GM12878 (cell line): ENCODE measurements around the gene RAB15. TPM values are rescaled to one million over a fixed set of nuclear protein-coding genes. Genes with fewer than 3 reads are reported as not detected.

ENCODE experiments used
- ATAC-seq: fragments of 200-7000 bp; cut with Tn5 transposase; 3 replicates; pipeline ENCODE4 v1.9.1; 2020; ENCODE audit warnings: mild to moderate bottlenecking, moderate library complexity
- BruUV-seq: library from RNA; stranded (reverse); fragments of 400-500 nt; replicated peaks from 2 replicates; lab custom pipeline; 2021; lab: Mats Ljungman, UMichigan
- CTCF ChIA-PET: fragments of 300-600 bp; sonication (Branson Sonifier 250); formaldehyde crosslinking; extraction: SDS; loops from one replicate; lab custom pipeline; 2021; ENCODE audit warnings: inconsistent platforms; lab: Yijun Ruan, JAX
- POLR2A ChIA-PET: fragments of 350-600 bp; formaldehyde crosslinking; extraction: SDS; loops from one replicate; lab custom pipeline; 2021; ENCODE audit warnings: inconsistent platforms; lab: Charles Lee
- RAD21 ChIA-PET: fragments of 300-600 bp; sonication (Branson Sonifier 250); formaldehyde crosslinking; loops from one replicate; lab custom pipeline; 2023; ENCODE audit warnings: antibody characterized with exemption; ENCODE audit not compliant: unreplicated experiment; lab: Charles Lee
- SMC1A ChIA-PET: fragments of 300-600 bp; sonication (Branson Sonifier 250); formaldehyde crosslinking; loops from one replicate; lab custom pipeline; 2023; ENCODE audit not compliant: unreplicated experiment, uncharacterized antibody; lab: Charles Lee
- DNase-seq: peaks from one replicate; pipeline ENCODE4 v3.0.0-alpha.2; 2011; ENCODE audit warnings: low read depth, low spot score
- FAIRE-seq: peaks from 3 replicates; lab custom pipeline; 2011; peaks lifted over from hg19 to GRCh38; lab: Jason Lieb, UNC
- H2AFZ ChIP-seq: 2 replicates; pipeline ENCODE4 v1.6.0; 2011; ENCODE audit warnings: low read depth, low read length, control low read depth; ENCODE audit not compliant: control insufficient read depth
- H3K27ac ChIP-seq: 2 replicates; pipeline ENCODE4 v1.5.1; 2011; ENCODE audit warnings: control low read depth; ENCODE audit not compliant: control insufficient read depth, insufficient read depth
- H3K27me3 ChIP-seq, 2 experiments: replicated peaks in 1 of 2; 2 replicates each; pipeline versions ENCODE4 v1.6.0 to v1.6.1; 2011; ENCODE audit warnings: low read length in 1 of 2; ENCODE audit not compliant: control insufficient read depth in 2 of 2, insufficient read depth in 2 of 2
- H3K36me3 ChIP-seq, 2 experiments: 2 replicates each; pipeline ENCODE4 v1.5.1; 2011; ENCODE audit warnings: low read length in 1 of 2; ENCODE audit not compliant: control insufficient read depth in 2 of 2, insufficient read depth in 2 of 2
- H3K4me1 ChIP-seq: 2 replicates; pipeline ENCODE4 v1.6.1; 2011; ENCODE audit warnings: mild to moderate bottlenecking, low read length, moderate library complexity, mixed read lengths; ENCODE audit not compliant: control insufficient read depth, insufficient read depth
- H3K4me2 ChIP-seq: 2 replicates; pipeline ENCODE4 v1.6.0; 2011; ENCODE audit warnings: control low read depth; ENCODE audit not compliant: control insufficient read depth, insufficient read depth
- H3K4me3 ChIP-seq: fragments of 200-600 bp; sonication (generic); 2 replicates; pipeline ENCODE4 v1.5.1; 2016
- H3K79me2 ChIP-seq: 2 replicates; pipeline ENCODE4 v1.6.0; 2011; ENCODE audit warnings: low read length; ENCODE audit not compliant: control insufficient read depth, insufficient read depth
- H3K9ac ChIP-seq: 2 replicates; pipeline ENCODE4 v1.8.0; 2011; ENCODE audit warnings: low read length, control low read depth, mixed read lengths; ENCODE audit not compliant: control insufficient read depth, insufficient read depth
- H3K9me3 ChIP-seq: replicated peaks from 3 replicates; pipeline ENCODE4 v1.5.1; 2011; ENCODE audit warnings: mild to moderate bottlenecking, low read length; ENCODE audit not compliant: control insufficient read depth, insufficient read depth
- H4K20me1 ChIP-seq: 2 replicates; pipeline ENCODE4 v1.6.0; 2011; ENCODE audit not compliant: control insufficient read depth, insufficient read depth
- BCLAF1 ChIP-seq: fragments of 450-650 bp; IDR thresholded peaks from 2 replicates; pipeline ENCODE4 v1.6.1; 2017; ENCODE audit warnings: antibody characterized with exemption, mild to moderate bottlenecking, moderate library complexity
- E4F1 ChIP-seq: fragments of 450-650 bp; IDR thresholded peaks from 2 replicates; pipeline ENCODE4 v1.6.1; 2018; ENCODE audit warnings: borderline replicate concordance, mild to moderate bottlenecking; ENCODE audit not compliant: partially characterized antibody
- HSF1 ChIP-seq: fragments of 150-350 bp; IDR thresholded peaks from 2 replicates; pipeline ENCODE4 v1.6.1; 2014; ENCODE audit warnings: mild to moderate bottlenecking, low read depth, low read length
- MEF2A ChIP-seq: IDR thresholded peaks from 2 replicates; pipeline ENCODE4 v1.6.1; 2011; ENCODE audit warnings: low read depth, mild to moderate bottlenecking, low read length, moderate library complexity; ENCODE audit not compliant: insufficient read depth
- PKNOX1 ChIP-seq: fragments of 450-650 bp; IDR thresholded peaks from 2 replicates; pipeline ENCODE4 v1.6.1; 2016; ENCODE audit warnings: mild to moderate bottlenecking
- RAD51 ChIP-seq: fragments of 450-650 bp; IDR thresholded peaks from 2 replicates; pipeline ENCODE4 v1.6.1; 2016; ENCODE audit warnings: moderate library complexity, mild to moderate bottlenecking, inconsistent platforms
- ZNF592 ChIP-seq: fragments of 450-650 bp; IDR thresholded peaks from 2 replicates; pipeline ENCODE4 v1.6.1; 2017; ENCODE audit warnings: mild to moderate bottlenecking, moderate library complexity
- WGBS: methylation state at CpG from one replicate; pipeline ENCODE4 v1.1.6; 2016; ENCODE audit warnings: low lambda C conversion rate; ENCODE audit not compliant: insufficient replicate concordance, insufficient coverage; ENCODE audit errors: missing lambda C conversion rate; 5-methylcytosine and 5-hydroxymethylcytosine counted together
- in situ Hi-C: fragments of 300-500 bp; cut with MboI; formaldehyde crosslinking; loops from 9 replicates; pipeline ENCODE4 v1.14.3; 2018; ENCODE audit warnings: mixed read lengths
- intact Hi-C: fragments of 100-400 bp; cut with micrococcal nuclease; formaldehyde crosslinking; loops from one replicate; pipeline ENCODE4 v1.14.2; 2022; ENCODE audit not compliant: unreplicated experiment
- polyA plus RNA-seq, 11 experiments: library from polyadenylated mRNA; depleted of rRNA in 4 of 11; unstranded in 6 of 11; stranded (reverse) in 5 of 11; fragments of >200 nt; fragmentation: Nextera tagmentation in 4 of 11; fragmentation: Illumina TruSeq in 1 of 11; extraction: Ambion mirVana in 4 of 11; extraction: Trizol in 1 of 11; gene quantifications; 1 replicate in 1 of 11; 2 replicates in 10 of 11; pipeline versions ENCODE4 v1.2.1 to v1.2.3, GENCODE V29; 2011 to 2016; ENCODE audit warnings: inconsistent platforms in 2 of 11, missing spikeins in 2 of 11, low read depth in 1 of 11
- total RNA-seq, 4 experiments: library from RNA; depleted of rRNA in 3 of 4; stranded (reverse); fragments of >200 nt in 3 of 4; fragmentation: Illumina TruSeq in 1 of 4; extraction: Trizol in 1 of 4; gene quantifications; 2 replicates each; pipeline versions ENCODE4 v1.2.1 to v1.2.3, GENCODE V29; 2013 to 2021

RAB15 gene
- total and polyA plus RNA-seq, 10 of the 15 experiments (the other 5 are each of a cell fraction or from before 2014, with no cell fraction given) = 0.32 to 3.9 (median 2.1) TPM

GRCh38 chr14:65007202-65007601 is 35.1 kb upstream of the RAB15 start (continued):
- no peak for TF ChIP-seq E4F1
- TF ChIP-seq, all 136 proteins: peak for 0

- ChIA-PET POLR2A (interaction anchor here (0.8 to 1.2 kb wide), 2 partner anchors 13 to 19 kb away, joined by 3 to 5 read pairs; no protein-coding TSS in a partner anchor), CTCF (interaction anchor here (0.6 to 1.2 kb wide), 4 partner anchors 14 to 1372 kb away, joined by 3 to 5 read pairs (median 3); partner anchors contain the start of gene FNTB), RAD21 (interaction anchor here (0.6 to 0.8 kb wide), 2 partner anchors 10 to 404 kb away, joined by 3 to 4 read pairs; no protein-coding TSS in a partner anchor), SMC1A (interaction anchor here (1.1 to 2.7 kb wide), 3 partner anchors 13 to 22 kb away, joined by 3 to 8 read pairs (median 4); partner anchors contain the start of gene FNTB)
- H3K79me2 ChIP-seq = peaks cover 14% of the 10 kb centered on the region
- no peak overlapping the region for H3K4me2 ChIP-seq
- no peak overlapping the region for H2AFZ ChIP-seq
- DNase-seq (no peak), ATAC-seq (no peak), FAIRE-seq (no peak)
- no peak overlapping the region for H3K9ac ChIP-seq
- in situ Hi-C loops (no loop called here), intact Hi-C loops (no loop called here)
- WGBS = 96% methylated on average over 6 of the region's 6 CpGs
- no peaks in the 10 kb centered on the region for H3K9me3 ChIP-seq
- peaks cover 18% of the 10 kb centered on the region for H3K4me1 ChIP-seq
- no TSS peak for BruUV-seq
- H3K27me3 ChIP-seq = no peaks in the 10 kb centered on the region
- peaks cover 10 to 16% of the 10 kb centered on the region in 2 experiments for H3K36me3 ChIP-seq
- no peak overlapping the region for H3K27ac ChIP-seq
- no peaks in the 10 kb centered on the region for H4K20me1 ChIP-seq
- no peak overlapping the region for H3K4me3 ChIP-seq
- TF ChIP-seq HSF1 (no peak), RAD51 (no peak), BCLAF1 (no peak), ZNF592 (no peak), MEF2A (no peak), PKNOX1 (no peak)
Measured at GRCh38 chr14:65006261-65006721, 34.2 kb upstream of the RAB15 start.
